ENCODE data around the gene NSG1.

Gene NSG1

DNA sequence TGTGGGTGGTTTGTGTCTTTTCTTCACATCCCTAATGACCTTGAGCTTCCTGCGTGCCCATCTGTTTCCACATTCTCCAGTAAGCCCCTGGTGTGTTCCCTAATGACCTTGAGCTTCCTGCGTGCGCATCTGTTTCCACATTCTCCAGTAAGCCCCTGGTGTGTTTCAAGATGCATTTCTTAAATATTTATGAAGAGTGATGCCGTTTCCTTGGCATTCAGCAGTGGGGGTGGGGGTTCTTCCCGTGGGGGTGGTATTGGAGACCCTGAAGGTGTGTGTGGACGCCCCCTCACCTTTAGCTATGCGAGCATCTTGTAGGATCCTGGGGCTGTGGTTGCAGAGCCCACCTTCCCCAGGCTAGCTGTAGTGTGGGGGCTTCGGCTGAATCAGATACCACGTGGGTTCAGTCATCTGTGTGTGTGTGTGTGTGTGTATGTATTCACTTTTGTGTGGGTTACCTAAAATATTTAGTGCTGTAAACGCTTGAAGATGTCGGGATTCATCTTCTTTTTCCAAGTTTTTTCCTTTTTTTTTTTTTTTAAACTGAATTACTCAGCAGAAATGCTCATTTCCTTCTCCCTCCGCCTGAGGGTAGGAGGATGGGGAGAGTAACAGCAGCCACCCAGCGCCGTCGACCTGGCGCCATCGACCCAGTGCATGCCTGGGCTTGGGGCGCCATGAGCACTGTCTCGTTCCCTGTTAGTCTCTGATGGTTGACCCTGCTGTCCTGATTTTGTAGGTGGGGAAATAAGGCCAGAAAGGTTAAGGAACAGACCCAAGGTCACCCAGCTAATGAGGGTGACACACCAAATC, 9.9 kb downstream of the NSG1 start:
- DNase-seq = no peak

DNA sequence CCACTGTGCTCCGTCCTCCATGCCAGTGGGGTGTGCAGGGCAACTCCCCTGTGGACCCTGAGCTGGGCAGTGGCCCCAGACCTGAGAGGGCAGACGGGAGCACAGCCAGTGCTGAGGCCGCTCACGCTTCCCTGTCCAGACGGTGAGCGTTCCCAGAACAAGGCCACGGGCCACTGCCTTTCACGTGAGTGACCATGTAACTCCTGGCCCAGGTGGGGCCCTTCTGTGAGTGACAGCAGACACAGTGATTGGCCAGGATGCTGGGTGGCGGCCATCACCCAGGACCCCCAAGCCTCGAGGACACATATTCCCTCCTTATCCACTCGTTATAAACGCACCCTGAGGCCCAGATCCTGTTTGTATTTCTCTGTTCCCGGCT, 10.5 kb downstream of the NSG1 start:
- DNase-seq = no peak

DNA sequence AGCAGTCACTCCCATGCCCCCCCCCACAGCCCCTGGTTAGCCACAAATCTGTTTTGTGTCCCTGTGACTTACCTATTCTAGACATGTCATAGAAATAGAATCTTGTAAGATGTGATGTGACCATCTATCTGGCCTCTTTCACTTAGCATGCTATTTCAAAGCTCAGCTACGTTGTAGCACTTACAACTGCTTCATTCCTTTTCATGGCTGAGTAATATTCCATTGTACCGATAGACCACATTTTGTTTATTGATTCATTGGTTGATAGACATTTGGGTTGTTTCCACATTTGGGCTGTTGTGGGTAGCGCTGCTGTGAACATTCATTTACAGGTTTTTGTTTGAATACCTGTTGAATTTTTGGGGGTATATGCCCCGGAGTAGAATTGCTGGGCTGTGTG, 11.5 kb downstream of the NSG1 start:
- DNase-seq = no peak

DNA sequence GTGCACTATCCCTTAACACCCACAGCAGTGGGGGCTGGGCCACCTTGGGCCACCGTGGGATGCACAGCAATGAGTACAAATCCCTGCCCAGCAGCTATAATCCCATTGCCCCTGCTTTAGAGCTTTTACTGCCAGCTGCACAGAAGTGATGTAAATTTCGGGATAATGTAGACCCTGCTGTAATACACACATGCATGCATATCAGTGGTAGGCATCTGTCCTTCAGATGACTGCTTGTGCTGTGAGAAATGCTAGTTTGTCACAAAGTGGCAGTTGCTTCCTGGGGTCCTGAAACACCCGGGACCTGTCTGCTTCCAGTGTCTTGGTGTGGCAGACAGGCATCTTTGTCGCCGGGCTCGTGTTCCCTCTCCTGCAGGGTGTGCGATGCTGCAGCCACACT, 14.1 kb downstream of the NSG1 start:
- no peak for DNase-seq

DNA sequence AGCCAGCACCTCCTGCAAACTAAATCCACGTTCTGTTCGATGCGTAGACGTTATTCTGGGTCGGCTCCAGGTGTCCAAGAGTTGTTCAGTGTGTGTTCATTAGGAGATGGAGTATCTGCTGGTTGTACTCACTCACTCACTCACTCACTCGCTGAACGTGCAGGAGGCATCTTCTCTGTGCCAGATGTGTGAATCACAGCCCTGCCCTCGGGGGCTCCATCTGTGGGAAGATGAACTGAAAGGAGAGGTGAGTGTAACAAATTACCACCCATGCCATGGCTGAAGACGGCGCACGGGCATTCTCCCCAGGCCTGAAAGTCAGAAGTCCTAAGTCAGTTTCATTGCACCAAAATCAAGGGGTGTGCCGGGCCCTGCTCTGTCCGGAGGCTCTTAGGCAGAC, 16.1 kb downstream of the NSG1 start:
- DNase-seq = no peak

DNA sequence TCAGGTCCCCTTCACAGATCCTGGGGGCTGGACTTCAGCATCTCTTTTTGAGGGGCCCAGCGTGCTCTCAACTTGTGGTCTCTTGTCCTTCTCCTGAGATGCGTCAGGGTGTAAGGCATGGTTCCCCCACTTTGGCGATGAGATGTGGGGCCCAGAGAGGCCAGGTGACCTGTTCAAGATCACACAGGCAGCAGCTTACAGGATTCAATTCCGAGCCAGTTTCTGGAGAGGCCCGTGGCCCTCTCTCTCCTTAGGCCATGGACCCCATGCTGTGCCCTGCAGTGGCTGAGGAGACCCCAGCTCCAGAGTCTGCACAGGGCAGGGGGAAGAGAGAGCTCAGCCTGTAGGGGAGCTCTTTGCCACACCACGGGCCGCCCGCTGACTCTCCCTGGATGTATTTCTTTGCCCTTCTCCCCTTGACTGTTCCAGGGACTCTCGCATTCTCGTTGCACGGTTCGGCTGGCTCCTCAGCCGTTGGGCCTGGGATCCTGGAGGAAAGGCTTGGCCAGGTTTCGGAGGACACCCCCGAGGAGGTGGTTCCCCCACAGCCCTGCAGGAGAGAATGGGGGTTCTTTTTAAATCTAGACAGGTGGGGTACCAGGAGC, 18.6 kb downstream of the NSG1 start:
- no peak for DNase-seq

DNA sequence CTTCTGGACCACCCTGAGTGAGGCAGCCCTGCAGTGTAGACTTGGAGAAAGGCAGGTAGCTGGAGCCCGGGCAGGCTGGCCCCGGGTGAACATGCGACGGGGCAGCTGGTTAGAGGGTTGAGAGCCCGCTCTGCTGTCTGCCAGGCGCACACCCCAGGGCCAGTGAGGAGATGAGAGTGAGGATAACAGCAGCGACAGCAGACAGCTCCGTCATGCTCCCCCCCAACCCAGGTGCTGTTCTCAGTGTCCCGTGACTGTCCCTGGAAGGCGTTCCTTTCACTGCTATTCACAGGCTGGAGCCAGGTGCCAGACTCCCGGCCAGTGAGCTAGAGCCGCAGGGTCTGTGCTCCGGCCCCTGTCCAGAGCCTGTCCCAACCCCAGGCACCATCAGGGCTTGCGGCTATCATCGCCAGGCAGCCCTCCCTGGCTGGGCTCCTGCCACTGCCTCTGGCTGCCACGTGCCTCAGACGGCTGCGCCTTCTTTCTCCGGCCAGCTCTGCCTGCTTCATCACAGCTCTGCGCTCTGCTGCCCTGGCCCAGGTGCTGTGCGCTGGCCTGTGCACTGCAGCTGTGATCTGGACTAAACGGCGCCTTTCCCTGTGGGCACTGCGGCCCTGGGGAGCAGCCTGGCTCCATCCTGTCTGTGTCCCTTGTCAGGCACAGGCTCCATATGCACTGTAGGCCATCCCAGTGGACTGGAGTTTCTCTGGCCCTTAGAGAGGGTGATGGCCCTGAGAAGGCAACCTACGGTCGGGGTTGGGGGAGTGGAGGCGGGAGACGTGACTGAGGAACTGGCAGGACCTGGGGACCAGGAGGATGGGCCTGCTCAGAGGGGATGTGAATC, 19.8 kb downstream of the NSG1 start:
- no peak for DNase-seq

DNA sequence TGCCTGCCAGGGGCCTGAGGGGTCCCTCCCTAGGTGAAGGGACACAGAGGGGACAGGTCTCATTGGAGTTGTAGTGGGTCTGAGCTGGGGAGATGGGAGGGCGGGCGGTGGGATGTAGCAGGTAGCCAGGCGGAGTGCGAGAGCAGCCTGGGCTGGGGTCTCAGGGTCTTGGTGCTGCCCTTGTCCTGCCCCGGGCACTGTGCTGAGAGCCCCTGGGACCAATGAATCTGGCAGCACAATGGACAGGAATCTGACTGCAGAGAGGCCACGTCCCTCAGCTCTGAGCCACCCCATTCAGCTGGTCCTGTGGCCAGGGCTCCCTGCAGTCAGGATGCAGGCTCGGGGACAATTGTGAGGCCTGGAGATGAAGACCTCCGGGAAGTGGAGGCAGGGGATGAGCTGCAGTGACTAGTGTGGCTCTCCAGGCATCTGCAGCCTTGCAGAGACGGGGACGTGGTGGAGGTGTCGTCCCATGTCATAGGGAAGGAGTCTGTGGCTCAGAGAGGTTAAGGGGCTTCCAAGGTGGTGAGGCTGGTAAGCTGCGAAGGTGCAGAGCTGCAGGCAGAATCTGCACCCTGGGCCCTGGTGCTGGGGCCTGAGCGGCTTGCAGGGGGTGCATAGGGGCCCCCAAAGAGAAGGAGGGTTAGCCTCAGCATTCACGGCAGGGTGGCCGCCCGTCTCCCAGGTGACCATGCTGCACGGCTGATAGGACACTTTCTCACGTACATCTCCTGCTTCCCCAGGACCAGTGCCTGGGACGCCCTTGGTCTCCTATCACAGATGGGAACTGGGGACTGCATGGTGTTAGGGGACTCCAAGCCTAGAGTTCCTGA, 20.6 kb downstream of the NSG1 start:
- DNase-seq = no peak

DNA sequence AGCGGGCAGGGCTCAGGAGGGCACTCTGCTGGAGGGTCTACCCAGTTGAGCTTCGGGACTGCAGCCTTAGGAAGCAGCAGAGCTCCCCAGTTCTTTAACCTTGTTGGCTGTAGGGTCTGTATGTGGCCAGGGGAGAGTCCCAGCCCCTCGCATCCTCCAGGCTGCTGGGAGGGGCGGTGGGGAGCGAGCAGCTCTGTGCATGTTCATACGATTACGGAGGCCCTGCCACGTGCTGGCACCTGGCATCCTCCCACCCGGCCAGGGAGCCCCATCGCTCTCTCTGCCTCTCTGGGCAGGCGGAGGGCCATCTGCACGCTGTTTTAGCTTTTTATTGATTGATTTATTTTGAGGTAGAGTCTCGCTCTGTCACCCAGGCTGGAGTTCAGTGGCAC, 21.2 kb downstream of the NSG1 start:
- no peak for DNase-seq

DNA sequence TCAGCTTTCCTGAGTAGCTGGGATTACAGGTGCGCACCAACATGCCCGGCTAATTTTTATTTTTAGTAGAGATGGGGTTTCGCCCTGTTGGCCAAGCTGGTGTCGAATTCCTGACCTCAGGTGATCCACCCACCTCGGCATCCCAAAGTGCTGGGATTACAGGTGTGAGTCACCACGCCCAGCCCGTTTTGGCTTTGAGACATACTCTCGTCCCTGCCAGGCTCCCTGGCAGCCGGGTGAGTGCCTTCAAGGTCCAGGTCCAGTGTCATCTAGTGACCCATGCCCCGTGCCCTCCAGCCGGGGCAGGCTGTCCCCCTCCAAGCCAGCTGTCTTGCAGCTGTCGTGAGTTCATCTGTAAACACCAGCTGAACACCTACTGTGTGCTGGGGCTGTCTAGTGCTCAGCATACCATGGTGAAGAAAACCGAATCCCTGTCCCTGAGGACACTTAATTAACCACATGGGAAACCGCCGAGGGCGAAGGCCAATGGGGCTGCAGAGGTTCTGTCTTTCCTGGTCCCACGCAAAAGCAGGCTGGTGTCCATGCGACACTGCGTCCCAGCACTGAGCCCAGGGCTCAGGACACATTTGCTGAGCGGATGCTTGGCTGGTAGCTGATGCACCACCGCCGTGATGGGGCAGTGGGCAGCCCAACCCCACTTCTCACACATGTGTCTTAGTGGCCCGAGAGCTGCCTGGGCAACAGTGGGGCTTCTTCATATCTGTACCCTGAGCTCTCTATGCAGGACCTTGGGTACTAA, 21.9 kb downstream of the NSG1 start:
- no peak for DNase-seq

DNA sequence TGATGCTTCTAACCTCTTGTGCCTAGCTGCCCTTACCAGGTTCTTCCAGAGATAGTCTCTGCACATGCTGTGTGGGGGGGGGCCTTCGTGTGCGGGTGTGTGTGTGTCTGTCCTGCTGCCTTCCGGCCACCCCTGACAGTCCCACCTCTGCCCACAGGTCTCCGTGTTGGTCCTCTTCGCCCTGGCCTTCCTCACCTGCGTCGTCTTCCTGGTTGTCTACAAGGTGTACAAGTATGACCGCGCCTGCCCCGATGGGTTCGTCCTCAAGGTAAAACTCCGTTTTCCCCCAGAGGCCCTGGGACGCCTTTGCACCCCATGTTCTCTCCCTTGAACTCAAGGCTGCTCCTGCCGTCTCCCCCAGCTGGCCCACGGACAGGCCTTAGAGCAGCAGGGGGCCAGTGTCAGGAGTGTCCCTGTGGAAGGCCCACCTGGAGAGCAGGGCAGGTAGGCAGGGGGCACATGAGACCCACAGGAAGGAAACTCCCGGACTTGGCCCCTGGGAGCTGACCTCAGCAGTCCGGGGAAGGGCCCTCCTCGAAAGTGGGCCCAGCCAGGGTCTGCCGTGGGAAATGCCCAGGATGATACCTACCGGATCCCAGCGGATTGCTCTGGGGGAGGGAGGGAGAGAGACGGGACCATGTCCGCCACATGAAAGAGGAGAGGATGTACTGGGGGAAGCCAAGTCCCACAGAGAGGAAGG, 22.7 kb downstream of the NSG1 start:
- DNase-seq = no peak

DNA sequence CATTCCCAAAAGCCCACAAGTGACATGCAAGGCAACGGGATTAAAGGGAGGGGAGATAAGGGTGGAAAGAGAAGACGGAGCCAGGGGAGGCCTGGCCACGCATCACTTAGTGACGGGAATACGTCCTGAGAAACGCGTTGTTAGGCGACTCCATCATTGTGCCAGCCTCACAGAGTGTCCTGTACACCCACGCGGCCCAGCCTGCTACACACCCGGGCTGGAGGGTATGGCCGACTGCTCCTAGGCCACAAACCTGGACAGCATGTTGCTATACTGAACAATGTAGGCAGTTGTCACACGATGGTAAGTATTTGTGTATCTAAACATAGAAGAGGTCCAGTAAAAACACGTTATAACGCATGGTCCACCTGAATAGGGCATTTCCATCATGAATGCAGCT, 23.4 kb downstream of the NSG1 start:
- no peak for DNase-seq

DNA sequence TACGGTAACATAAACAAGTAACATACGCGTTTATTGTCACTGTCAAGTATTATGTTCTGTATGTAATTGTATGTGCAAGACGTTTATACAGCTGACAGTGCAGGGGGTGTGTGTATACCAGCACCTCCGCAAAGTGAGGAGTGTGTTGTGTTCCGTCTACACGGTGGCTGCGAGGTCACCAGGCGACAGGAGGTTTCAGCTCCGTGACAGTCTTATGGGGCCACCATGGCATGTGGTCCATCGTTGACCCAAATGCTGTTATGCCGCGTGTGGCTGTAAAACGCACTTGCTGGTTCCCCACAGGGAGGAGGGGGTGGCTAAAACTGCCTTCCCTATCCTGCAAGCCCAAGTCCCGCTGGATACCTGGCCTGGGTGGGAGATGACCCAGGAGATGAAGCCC, 25.0 kb downstream of the NSG1 start:
- DNase-seq = no peak

DNA sequence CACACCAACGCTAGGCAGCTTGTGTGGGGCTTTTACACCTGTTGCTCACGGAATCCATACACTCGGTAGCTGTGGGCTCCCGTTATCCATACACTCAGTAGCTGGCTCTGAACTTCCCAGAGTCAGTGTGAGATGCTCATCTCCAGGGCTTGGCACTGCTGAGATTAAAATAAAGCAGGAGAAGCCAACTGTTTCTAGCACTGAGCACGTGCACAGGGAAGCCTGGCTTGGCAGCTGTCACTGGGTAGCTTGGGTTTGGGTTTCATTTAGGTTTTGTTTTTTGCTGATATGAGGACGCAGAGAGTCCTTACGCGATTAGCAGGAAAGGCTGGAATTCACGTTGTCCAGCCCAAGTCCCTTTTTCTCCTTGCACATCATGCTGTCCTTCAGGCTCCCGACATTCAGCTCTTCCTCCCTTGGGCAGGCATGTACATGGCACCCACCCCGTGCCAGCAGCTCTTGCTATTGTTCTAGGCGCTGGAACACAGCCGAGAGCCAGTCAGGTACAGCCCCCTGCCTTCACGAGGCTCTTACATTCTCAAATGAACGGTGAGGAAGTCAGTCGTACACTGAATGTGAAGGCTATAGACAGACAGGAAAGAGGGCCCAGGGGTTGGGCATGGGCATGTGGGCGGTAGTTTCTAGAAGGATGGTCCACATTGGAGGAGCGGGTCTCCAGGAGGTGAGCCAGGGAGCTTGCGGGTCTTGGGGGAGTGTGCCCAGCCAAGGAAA, 25.9 kb downstream of the NSG1 start:
- no peak for DNase-seq

DNA sequence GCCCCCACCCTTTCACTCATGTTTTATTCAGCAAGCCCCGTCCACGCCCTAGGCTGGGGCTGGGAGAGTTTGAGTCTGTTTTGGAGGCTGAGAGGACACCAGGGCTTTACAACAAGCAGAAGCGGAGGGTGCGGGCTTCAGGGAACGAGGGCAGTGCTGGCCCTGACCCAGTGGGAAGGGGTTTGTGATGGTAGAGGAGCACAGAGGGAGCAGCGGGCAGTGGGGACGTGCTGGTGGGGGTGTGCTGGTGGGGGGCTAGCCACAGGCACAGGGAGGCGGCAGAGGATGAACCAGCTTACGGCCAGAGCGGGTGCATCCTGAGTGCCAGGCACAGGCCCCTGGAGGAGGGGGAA, 26.4 kb downstream of the NSG1 start:
- DNase-seq = no peak

DNA sequence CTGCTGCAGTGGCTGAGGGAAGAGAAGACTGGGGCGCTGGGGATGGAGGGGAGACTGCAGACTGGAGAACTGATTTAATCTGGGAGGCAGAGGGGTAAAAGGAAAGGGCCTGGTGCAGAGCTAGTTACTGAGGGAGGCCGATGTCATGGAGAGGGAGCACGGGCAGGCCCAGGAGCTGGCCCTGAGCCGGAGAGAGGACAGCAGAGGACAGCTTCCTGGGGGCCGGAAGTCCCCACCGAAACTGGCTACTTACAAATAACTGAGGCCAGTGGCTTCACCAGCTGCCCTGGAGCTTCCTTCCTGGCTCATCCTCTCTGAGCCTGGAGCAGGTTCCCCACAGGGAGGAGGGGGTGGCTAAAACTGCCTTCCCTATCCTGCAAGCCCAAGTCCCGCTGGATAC, 26.9 kb downstream of the NSG1 start:
- no peak for DNase-seq

DNA sequence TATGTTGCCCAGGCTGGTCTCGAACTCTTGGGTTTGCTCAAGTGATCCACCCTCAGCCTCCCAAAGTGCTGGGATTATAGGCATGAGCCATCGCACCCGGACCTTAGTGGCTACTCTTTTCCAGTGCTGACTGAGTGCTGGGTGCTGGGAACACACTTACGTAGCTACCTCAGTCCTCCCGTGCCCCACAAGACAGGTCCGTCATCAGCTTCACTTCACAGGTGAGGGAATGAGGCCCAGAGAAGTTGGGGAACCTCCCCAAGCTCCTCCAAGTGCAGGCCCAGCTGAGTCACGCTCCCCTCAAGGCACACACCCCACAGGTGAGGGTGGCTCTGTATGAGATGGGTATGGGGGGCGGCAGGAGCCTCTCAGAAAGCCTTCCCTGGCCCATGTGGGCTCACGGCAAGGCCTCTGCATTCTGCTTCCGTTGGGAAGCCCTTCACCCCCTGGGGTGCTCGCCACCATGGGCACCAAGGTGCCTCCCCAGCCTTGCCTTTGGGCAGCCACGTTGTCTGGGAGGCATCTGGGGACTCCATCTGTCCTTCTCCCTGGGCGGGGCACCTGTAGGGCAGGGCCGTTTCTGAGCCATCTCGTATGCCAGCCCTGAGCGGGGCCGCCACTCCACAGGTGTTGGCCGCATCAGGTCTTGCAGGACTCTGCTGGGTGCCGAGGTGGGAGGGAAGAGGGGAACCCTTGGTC, 28.4 kb downstream of the NSG1 start:
- no peak for DNase-seq

DNA sequence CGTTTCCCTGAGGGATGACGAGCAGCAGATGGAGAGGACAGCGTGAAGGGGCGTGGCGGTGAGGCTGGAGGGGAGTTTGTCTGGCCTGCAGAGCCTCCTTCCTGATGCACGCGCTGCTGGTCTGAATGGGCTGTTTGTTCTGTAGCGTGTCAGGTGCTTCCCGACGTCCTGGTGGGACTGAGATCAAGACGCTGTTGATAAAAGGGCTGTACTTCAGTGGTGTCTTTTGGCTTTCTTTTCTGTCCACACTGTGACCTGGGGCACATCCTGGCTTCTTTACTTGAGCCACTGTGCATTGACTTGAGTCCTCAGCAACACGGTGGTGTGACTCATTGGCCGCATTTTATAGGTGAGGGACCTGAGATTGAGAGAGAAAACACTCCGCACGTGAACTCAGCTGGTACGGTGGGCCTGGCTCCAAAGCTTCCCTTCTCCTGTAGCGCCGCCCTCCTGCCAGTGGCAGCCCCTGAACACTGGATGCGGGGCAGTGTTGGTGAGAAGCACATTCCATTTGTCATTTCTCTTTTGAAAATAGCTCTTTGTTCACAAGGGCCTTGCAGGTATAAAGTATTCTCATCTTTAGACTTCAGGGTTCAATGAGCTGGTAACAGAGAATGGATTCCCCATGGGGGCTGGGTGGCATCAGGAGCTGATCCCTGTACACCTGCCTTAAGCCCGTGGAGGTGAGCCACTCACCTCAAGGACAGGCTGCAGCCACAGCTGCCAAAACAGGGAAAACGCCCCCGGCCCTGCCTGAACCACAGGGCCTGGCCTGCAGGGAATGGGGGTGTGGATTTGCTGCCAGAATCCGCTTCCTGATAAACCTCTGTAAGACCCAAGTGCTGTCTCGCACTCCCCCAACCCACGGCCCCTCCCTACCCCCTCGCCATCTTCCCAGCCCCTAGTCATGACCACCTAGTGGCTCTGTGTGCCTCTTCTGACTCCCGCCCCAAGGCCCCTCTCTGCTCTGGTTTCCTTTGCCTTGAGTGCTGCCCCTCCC, 29.2 kb downstream of the NSG1 start:
- no peak for DNase-seq

DNA sequence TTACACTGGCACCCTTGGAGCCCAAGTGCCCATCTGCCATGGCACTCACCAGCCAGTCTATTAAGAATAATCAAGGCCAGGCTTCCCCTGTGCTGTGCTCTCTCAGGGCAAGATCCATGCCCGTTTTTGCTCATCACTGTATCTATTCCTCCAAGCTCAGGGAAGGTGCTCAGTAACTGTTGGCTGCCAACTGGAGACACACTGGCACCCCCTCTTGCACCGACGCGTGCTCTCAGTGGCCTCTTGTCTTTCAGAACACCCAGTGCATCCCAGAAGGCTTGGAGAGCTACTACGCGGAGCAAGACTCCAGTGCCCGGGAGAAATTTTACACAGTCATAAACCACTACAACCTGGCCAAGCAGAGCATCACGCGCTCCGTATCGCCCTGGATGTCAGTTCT, 30.1 kb downstream of the NSG1 start:
- no peak for DNase-seq
